Activated T-cell treated with anti-CD3 and anti-CD28 coated beads, Interleukin-2, amount 50 U/mL, for 4 hours (primary cell): ENCODE results near the gene EHD1. TPM values are rescaled to one million over a fixed set of nuclear protein-coding genes. Genes with fewer than 3 reads are reported as not detected.

Experiments
- ATAC-seq, 2 donors: fragments of 200-7000 bp; cut with Tn5 transposase; one replicate each; pipeline ENCODE4 v1.10.0; 2021
- DNase-seq: peaks from one replicate; pipeline ENCODE4 v3.0.0-alpha.2; 2020
- H3K27me3 Mint-ChIP-seq: one replicate; pipeline ENCODE4 v1.8.0; 2021; ENCODE audit warnings: low read depth, mixed read lengths
- H3K36me3 Mint-ChIP-seq: one replicate; pipeline ENCODE4 v1.8.0; 2022; ENCODE audit warnings: mixed read lengths; ENCODE audit not compliant: insufficient read depth
- H3K4me1 Mint-ChIP-seq: one replicate; pipeline ENCODE4 v1.8.0; 2021; ENCODE audit warnings: low read depth, mixed read lengths
- H3K4me3 Mint-ChIP-seq: one replicate; pipeline ENCODE4 v1.8.0; 2021; ENCODE audit warnings: mild to moderate bottlenecking, moderate library complexity, mixed read lengths
- H3K9me3 Mint-ChIP-seq: one replicate; pipeline ENCODE4 v1.8.0; 2021; ENCODE audit warnings: mixed read lengths
- total RNA-seq, 3 donors: library from RNA; stranded (reverse); gene quantifications; one replicate each; pipeline ENCODE4 v1.2.1, GENCODE V29; 2021

EHD1 gene
- total RNA-seq, 3 donors from 2014 or later, result 86.3 to 121 (median 108) TPM

GRCh38 chr11:64877390-64878222, 815 bp downstream of the EHD1 start:
- ATAC-seq (peak; percentile 2 to 10), DNase-seq (no peak)
- peaks cover 21% of the 10 kb centered on the region for H3K36me3 Mint-ChIP-seq
- peak overlapping the region; percentile 91 for H3K4me3 Mint-ChIP-seq
- no peaks in the 10 kb centered on the region for H3K27me3 Mint-ChIP-seq
- no peaks in the 10 kb centered on the region for H3K9me3 Mint-ChIP-seq
- H3K4me1 Mint-ChIP-seq, result peaks cover 69% of the 10 kb centered on the region

GRCh38 chr11:64876835-64877341, 1.5 kb downstream of the EHD1 start:
- Mint-ChIP-seq H3K4me3 (peak overlapping the region; percentile 91), H3K27me3 (no peaks in the 10 kb centered on the region), H3K4me1 (peaks cover 75% of the 10 kb centered on the region), H3K36me3 (peaks cover 23% of the 10 kb centered on the region), H3K9me3 (no peaks in the 10 kb centered on the region)
- DNase-seq (no peak), ATAC-seq (no peak)

GRCh38 chr11:64876229-64876750, 2.1 kb downstream of the EHD1 start:
- Mint-ChIP-seq H3K4me1 (peaks cover 78% of the 10 kb centered on the region), H3K4me3 (peak overlapping the region; percentile 91), H3K36me3 (peaks cover 26% of the 10 kb centered on the region), H3K9me3 (no peaks in the 10 kb centered on the region), H3K27me3 (no peaks in the 10 kb centered on the region)
- ATAC-seq (no peak), DNase-seq (no peak)

- no peak for ATAC-seq
- Mint-ChIP-seq H3K4me1 (peaks cover 77% of the 10 kb centered on the region), H3K4me3 (peak overlapping the region; percentile 91), H3K9me3 (no peaks in the 10 kb centered on the region), H3K36me3 (peaks cover 27% of the 10 kb centered on the region), H3K27me3 (no peaks in the 10 kb centered on the region)
- no peak for DNase-seq
These were observed 2.8 kb downstream of the EHD1 start for GRCh38 chr11:64875369-64876228.

- Mint-ChIP-seq H3K4me1 (peaks cover 77% of the 10 kb centered on the region), H3K4me3 (peak overlapping the region; percentile 91), H3K27me3 (no peaks in the 10 kb centered on the region), H3K9me3 (no peaks in the 10 kb centered on the region), H3K36me3 (peaks cover 27% of the 10 kb centered on the region)
- no peak for DNase-seq
- ATAC-seq, result no peak
These were observed 3.8 kb downstream of the EHD1 start for GRCh38 chr11:64874308-64875240.

GRCh38 chr11:64872790-64873488, 5.5 kb downstream of the EHD1 start:
- DNase-seq (no peak), ATAC-seq (no peak)
- H3K4me3 Mint-ChIP-seq, result peak overlapping the region; percentile 17
- H3K27me3 Mint-ChIP-seq, result no peaks in the 10 kb centered on the region
- H3K4me1 Mint-ChIP-seq, result peaks cover 86% of the 10 kb centered on the region
- peaks cover 32% of the 10 kb centered on the region for H3K36me3 Mint-ChIP-seq
- H3K9me3 Mint-ChIP-seq, result no peaks in the 10 kb centered on the region

GRCh38 chr11:64871492-64871891, 6.9 kb downstream of the EHD1 start:
- H3K4me1 Mint-ChIP-seq, result peaks cover 89% of the 10 kb centered on the region
- no peaks in the 10 kb centered on the region for H3K9me3 Mint-ChIP-seq
- H3K4me3 Mint-ChIP-seq, result peak overlapping the region; percentile 67
- ATAC-seq (no peak), DNase-seq (no peak)
- H3K27me3 Mint-ChIP-seq, result no peaks in the 10 kb centered on the region
- peaks cover 30% of the 10 kb centered on the region for H3K36me3 Mint-ChIP-seq

- DNase-seq (no peak), ATAC-seq (no peak)
- Mint-ChIP-seq H3K9me3 (peaks cover 3% of the 10 kb centered on the region), H3K4me1 (peaks cover 89% of the 10 kb centered on the region), H3K36me3 (peaks cover 35% of the 10 kb centered on the region), H3K27me3 (no peaks in the 10 kb centered on the region), H3K4me3 (peak overlapping the region; percentile 68)
These were observed 7.4 kb downstream of the EHD1 start for GRCh38 chr11:64870893-64871466.

- Mint-ChIP-seq H3K4me1 (peaks cover 89% of the 10 kb centered on the region), H3K4me3 (peak overlapping the region; percentile 68), H3K9me3 (peaks cover 7% of the 10 kb centered on the region), H3K36me3 (peaks cover 39% of the 10 kb centered on the region), H3K27me3 (no peaks in the 10 kb centered on the region)
- DNase-seq (no peak), ATAC-seq (no peak)
These were observed 8.1 kb downstream of the EHD1 start for GRCh38 chr11:64870176-64870892.

- peak in 1 of 2 donors; percentile 5 for ATAC-seq
- Mint-ChIP-seq H3K4me3 (peak overlapping the region; percentile 61), H3K27me3 (no peaks in the 10 kb centered on the region), H3K9me3 (peaks cover 7% of the 10 kb centered on the region), H3K36me3 (peaks cover 39% of the 10 kb centered on the region), H3K4me1 (peaks cover 89% of the 10 kb centered on the region)
- no peak for DNase-seq
These were observed 8.7 kb downstream of the EHD1 start for GRCh38 chr11:64869571-64870175.

- ATAC-seq, result peak; percentile 9 to 14
- Mint-ChIP-seq H3K36me3 (peaks cover 33% of the 10 kb centered on the region), H3K4me1 (peaks cover 89% of the 10 kb centered on the region), H3K4me3 (peak overlapping the region; percentile 61), H3K9me3 (peaks cover 7% of the 10 kb centered on the region), H3K27me3 (no peaks in the 10 kb centered on the region)
- no peak for DNase-seq
These were observed 9.4 kb downstream of the EHD1 start for GRCh38 chr11:64868904-64869570.
